ENCODE results near the gene ARID4B.
A peak's percentile ranks its signal among the peaks of the same experiment; 100 is the strongest.

Gene ARID4B

DNA sequence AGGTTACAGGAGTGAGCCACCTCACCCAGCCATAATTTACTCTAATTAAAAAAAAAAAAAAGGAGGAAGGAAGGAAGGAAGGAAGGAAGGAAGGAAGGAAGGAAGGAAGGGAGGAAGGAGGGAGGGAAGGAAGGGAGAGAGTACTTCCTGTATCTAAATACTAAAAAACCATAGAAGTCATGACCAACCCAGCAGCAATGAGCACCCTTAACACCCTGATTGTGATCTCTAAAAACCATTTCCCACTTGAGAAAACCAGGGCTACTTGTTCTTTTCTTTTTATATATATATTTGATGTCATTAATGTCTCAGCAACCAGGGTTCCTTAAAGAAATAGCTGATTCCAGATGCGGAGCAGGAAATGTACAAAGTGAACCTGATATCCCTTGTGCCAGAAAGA lies 31.2 kb downstream of the ARID4B start:
- no peak overlapping the region for H3K4me3 Mint-ChIP-seq
- H3K4me1 Mint-ChIP-seq = no peaks in the 10 kb centered on the region
- H3K27ac Mint-ChIP-seq = no peak overlapping the region
- TF ChIP-seq, protein P1, sequence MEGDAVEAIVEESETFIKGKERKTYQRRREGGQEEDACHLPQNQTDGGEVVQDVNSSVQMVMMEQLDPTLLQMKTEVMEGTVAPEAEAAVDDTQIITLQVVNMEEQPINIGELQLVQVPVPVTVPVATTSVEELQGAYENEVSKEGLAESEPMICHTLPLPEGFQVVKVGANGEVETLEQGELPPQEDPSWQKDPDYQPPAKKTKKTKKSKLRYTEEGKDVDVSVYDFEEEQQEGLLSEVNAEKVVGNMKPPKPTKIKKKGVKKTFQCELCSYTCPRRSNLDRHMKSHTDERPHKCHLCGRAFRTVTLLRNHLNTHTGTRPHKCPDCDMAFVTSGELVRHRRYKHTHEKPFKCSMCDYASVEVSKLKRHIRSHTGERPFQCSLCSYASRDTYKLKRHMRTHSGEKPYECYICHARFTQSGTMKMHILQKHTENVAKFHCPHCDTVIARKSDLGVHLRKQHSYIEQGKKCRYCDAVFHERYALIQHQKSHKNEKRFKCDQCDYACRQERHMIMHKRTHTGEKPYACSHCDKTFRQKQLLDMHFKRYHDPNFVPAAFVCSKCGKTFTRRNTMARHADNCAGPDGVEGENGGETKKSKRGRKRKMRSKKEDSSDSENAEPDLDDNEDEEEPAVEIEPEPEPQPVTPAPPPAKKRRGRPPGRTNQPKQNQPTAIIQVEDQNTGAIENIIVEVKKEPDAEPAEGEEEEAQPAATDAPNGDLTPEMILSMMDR (IDR thresholded peaks at IDR 0.05) = no peak
- H3K27me3 Mint-ChIP-seq (ENCODE audit: low read depth, poor library complexity) = no peaks in the 10 kb centered on the region
- DNase-seq = no peak
- H3K36me3 Mint-ChIP-seq (ENCODE audit: low read depth) = peaks cover 33% of the 10 kb centered on the region
- H3K9me3 Mint-ChIP-seq = peaks cover 43% of the 10 kb centered on the region

DNA sequence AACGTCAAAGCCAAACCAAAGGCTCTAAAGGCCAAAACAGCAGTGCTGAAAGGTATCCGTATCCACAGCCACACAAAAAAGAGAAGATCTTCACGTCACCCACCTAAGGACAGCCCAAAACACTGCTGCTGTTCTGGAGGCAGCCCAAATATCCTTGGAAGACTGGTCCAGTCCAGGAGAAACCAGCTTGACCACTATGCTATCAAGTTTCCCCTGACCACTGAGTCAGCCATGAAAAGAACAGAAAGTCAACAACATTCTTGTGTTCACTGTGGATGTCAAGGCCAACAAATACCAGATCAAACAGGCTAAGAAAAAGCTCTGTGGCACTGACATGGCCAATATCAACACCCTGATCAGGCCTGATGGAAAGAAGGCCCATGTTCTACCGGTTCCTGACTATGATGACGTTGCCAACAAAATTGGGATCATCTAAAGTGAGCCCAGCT lies 32.1 kb downstream of the ARID4B start:
- no peak overlapping the region for H3K27ac Mint-ChIP-seq
- H3K36me3 Mint-ChIP-seq (ENCODE audit: low read depth) = peaks cover 33% of the 10 kb centered on the region
- H3K27me3 Mint-ChIP-seq (ENCODE audit: low read depth, poor library complexity) = no peaks in the 10 kb centered on the region
- DNase-seq = no peak
- H3K9me3 Mint-ChIP-seq = peaks cover 36% of the 10 kb centered on the region
- H3K4me3 Mint-ChIP-seq = no peak overlapping the region
- TF ChIP-seq, protein P1 (IDR thresholded peaks at IDR 0.05) = no peak
- no peaks in the 10 kb centered on the region for H3K4me1 Mint-ChIP-seq

DNA sequence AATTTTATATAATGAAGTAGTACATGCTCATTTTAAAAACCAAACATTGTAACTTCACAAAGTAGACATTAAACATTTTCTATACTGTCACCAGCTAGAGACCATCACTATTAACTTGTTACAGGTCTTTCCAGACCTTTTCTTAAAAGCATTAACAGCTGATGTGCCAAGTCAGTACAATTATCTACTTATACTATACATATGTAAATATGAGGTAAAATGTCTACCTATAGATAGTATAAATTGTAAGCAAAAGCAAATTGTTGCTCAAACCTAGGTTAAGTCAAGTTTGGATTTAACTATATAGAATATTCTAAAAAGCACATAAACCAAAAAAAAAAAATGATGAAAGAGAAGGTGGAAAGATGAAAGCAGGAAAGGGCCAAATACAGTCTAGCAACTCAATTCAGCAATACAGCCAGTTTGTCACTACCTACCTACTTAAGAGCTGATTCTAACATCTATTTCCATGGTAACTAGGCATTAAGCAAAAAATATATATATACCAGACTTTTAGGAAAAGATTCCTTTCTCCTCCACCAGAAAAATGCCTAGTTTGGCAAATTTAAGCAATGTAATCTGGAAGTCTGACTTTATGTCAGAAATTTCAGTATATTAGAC lies 34.5 kb downstream of the ARID4B start:
- TF ChIP-seq, protein P1 (IDR thresholded peaks at IDR 0.05) = no peak
- H3K27ac Mint-ChIP-seq = no peak overlapping the region
- H3K9me3 Mint-ChIP-seq = peaks cover 27% of the 10 kb centered on the region
- no peak for DNase-seq
- no peaks in the 10 kb centered on the region for H3K4me1 Mint-ChIP-seq
- no peaks in the 10 kb centered on the region for H3K27me3 Mint-ChIP-seq (ENCODE audit: low read depth, poor library complexity)
- no peak overlapping the region for H3K4me3 Mint-ChIP-seq
- H3K36me3 Mint-ChIP-seq (ENCODE audit: low read depth) = peaks cover 23% of the 10 kb centered on the region

DNA sequence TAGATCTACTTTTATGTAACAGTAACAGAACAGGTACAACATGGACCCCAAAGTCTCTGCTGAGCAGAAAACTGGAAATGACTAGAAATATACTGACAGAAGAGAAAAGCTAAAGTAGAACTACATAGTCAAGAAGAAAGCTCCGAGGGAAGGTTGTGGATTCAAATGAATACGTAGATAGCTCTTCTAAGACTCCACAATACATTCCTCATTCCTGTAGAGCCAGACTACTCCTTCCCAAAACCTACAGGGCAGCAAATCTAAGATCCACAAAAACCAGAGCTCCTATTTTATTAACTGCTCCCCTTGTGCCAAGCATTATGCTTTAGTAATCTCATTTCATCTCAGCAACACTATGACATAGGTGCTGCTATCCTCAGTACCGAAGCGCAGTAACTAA lies 35.2 kb downstream of the ARID4B start:
- Mint-ChIP-seq H3K27ac (peak overlapping the region; percentile 92), H3K9me3 (peaks cover 24% of the 10 kb centered on the region)
- no peak for DNase-seq

DNA sequence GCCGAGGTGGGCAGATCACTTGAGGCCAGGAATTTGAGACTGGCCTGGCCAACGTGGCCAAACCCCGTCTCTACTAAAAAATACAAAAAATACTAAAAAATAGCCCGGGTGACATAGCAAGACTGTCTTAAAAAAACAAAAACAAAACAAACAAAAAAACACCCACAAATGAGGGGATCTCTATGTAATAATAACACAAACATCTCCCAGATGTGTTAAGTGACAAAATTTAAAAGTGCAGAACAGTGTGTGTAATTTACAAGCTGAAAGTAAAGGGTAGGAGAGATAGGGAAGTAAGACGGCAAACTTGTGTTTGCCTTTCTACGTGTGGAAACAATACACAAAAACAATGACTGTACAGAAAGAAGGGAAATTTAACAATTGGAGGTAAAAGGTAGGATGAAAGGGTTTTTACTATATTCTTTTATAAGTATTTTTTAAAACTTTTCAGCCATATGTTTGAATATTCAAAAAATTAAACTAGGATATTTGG lies 36.3 kb downstream of the ARID4B start:
- Mint-ChIP-seq H3K36me3 (ENCODE audit: low read depth) (peaks cover 19% of the 10 kb centered on the region), H3K4me1 (peaks cover 2% of the 10 kb centered on the region), H3K9me3 (peaks cover 12% of the 10 kb centered on the region), H3K4me3 (no peak overlapping the region), H3K27me3 (ENCODE audit: low read depth, poor library complexity) (no peaks in the 10 kb centered on the region), H3K27ac (no peak overlapping the region)
- DNase-seq = no peak
- TF ChIP-seq, protein P1 (IDR thresholded peaks at IDR 0.05) = no peak

More for the DNA sequence above, 35.2 kb downstream of the ARID4B start:
- no peaks in the 10 kb centered on the region for H3K4me1 Mint-ChIP-seq
- TF ChIP-seq, protein P1 (IDR thresholded peaks at IDR 0.05) = no peak
- H3K4me3 Mint-ChIP-seq = no peak overlapping the region
- no peaks in the 10 kb centered on the region for H3K27me3 Mint-ChIP-seq (ENCODE audit: low read depth, poor library complexity)
- H3K36me3 Mint-ChIP-seq (ENCODE audit: low read depth) = peaks cover 23% of the 10 kb centered on the region

All from nephron progenitor cell (in vitro differentiated cells).